HepG2 (cell line): ENCODE measurements around the gene CSNK2B. TPM values are rescaled to one million over a fixed set of nuclear protein-coding genes. Genes with fewer than 3 reads are reported as not detected.

ENCODE experiments used
- AGO2 ChIP-seq: fragments of 200-400 bp; formaldehyde crosslinking; optimal IDR thresholded peaks from 2 replicates; pipeline ENCODE3; 2017; ENCODE audit warnings: mild to moderate bottlenecking, low read depth, low read length, moderate library complexity
- GATAD2A ChIP-seq: IDR thresholded peaks from 2 replicates; pipeline ENCODE4 v1.6.1; 2016
- HNRNPH1 ChIP-seq: fragments of 200-400 bp; formaldehyde crosslinking; optimal IDR thresholded peaks from 2 replicates; pipeline ENCODE3; 2017; ENCODE audit warnings: mild to moderate bottlenecking, low read depth, low read length
- KDM2A ChIP-seq: sonication (generic); formaldehyde crosslinking; IDR thresholded peaks from 2 replicates; pipeline ENCODE4 v1.4.0; 2020; ENCODE audit warnings: low read depth, missing genetic modification reagents, borderline replicate concordance
- NPAS2 ChIP-seq: sonication (generic); formaldehyde crosslinking; IDR thresholded peaks from 2 replicates; pipeline ENCODE4 v1.8.0; 2022; ENCODE audit warnings: mild to moderate bottlenecking, missing genetic modification reagents, borderline replicate concordance
- NR2F1 ChIP-seq, 2 experiments: fragments of 450-650 bp in 1 of 2; formaldehyde crosslinking in 1 of 2; IDR thresholded peaks; 2 replicates each; pipeline versions ENCODE4 v1.5.0 to v1.6.1; 2016 to 2020; ENCODE audit warnings: mild to moderate bottlenecking in 1 of 2, missing compliant biosample characterization in 1 of 2, missing genetic modification reagents in 1 of 2, moderate library complexity in 1 of 2
- NR2F2 ChIP-seq: IDR thresholded peaks from 2 replicates; pipeline ENCODE4 v1.6.1; 2012; ENCODE audit warnings: low read depth, inconsistent platforms, borderline replicate concordance
- SRSF1 ChIP-seq: fragments of 200-400 bp; formaldehyde crosslinking; optimal IDR thresholded peaks from 2 replicates; pipeline ENCODE3; 2017; ENCODE audit warnings: mild to moderate bottlenecking, low read depth, low read length, moderate library complexity
- TEAD2 ChIP-seq: sonication (generic); formaldehyde crosslinking; IDR thresholded peaks from 2 replicates; pipeline ENCODE4 v1.9.0; 2021; ENCODE audit warnings: missing genetic modification reagents
- TRIM24 ChIP-seq: sonication (generic); formaldehyde crosslinking; IDR thresholded peaks from 2 replicates; pipeline ENCODE4 v1.8.0; 2022; ENCODE audit warnings: mild to moderate bottlenecking, missing genetic modification reagents
- WIZ ChIP-seq: sonication (generic); formaldehyde crosslinking; IDR thresholded peaks from 2 replicates; pipeline ENCODE4 v1.5.1; 2020; ENCODE audit warnings: mild to moderate bottlenecking, missing genetic modification reagents
- ZNF160 ChIP-seq: sonication (generic); formaldehyde crosslinking; IDR thresholded peaks from 2 replicates; pipeline ENCODE4 v1.8.0; 2022; ENCODE audit warnings: mild to moderate bottlenecking, inconsistent platforms, missing genetic modification reagents
- polyA plus RNA-seq, 8 experiments: library from polyadenylated mRNA; depleted of rRNA in 3 of 8; stranded (reverse) in 7 of 8; unstranded in 1 of 8; fragments of >200 nt; fragmentation: Illumina TruSeq in 4 of 8; extraction: Trizol in 4 of 8; gene quantifications; 2 replicates each; pipeline versions ENCODE4 v1.2.1 to v1.2.3, GENCODE V29; 2011 to 2016; ENCODE audit warnings: low read depth in 4 of 8, missing spikeins in 1 of 8, mixed read lengths in 1 of 8; ENCODE audit not compliant: insufficient read depth in 1 of 8
- total RNA-seq, 5 experiments: library from RNA; depleted of rRNA; stranded (reverse); fragments of >200 nt; fragmentation: Illumina TruSeq; extraction: Trizol; gene quantifications; 2 replicates each; pipeline ENCODE4 v1.2.3, GENCODE V29; 2016; ENCODE audit warnings: low read depth in 1 of 5
- TF ChIP-seq, protein P1 (sequence below): sonication (generic); formaldehyde crosslinking; IDR thresholded peaks from 2 replicates; pipeline ENCODE4 v1.5.0; 2020; ENCODE audit warnings: mild to moderate bottlenecking, missing genetic modification reagents, borderline replicate concordance
- TF ChIP-seq, protein P2 (sequence below): sonication (generic); formaldehyde crosslinking; IDR thresholded peaks from 2 replicates; pipeline ENCODE4 v1.4.0; 2020; ENCODE audit warnings: missing genetic modification reagents
- TF ChIP-seq, protein P3 (sequence below): sonication (generic); formaldehyde crosslinking; IDR thresholded peaks from 2 replicates; pipeline ENCODE4 v1.8.1; 2023; ENCODE audit warnings: mild to moderate bottlenecking, moderate library complexity, missing genetic modification reagents
- TF ChIP-seq, protein P4 (sequence below): sonication (generic); formaldehyde crosslinking; IDR thresholded peaks from 2 replicates; pipeline ENCODE4 v1.4.0; 2020; ENCODE audit warnings: mild to moderate bottlenecking, missing genetic modification reagents
- TF ChIP-seq, protein P5 (sequence below): sonication (generic); formaldehyde crosslinking; IDR thresholded peaks from 2 replicates; pipeline ENCODE4; 2020; ENCODE audit warnings: missing genetic modification reagents, mild to moderate bottlenecking, borderline replicate concordance

CSNK2B gene
- total and polyA plus RNA-seq, 2 of the 13 experiments (the other 11 are each of a cell fraction or from before 2014, with no cell fraction given): 111 to 296 TPM

DNA sequence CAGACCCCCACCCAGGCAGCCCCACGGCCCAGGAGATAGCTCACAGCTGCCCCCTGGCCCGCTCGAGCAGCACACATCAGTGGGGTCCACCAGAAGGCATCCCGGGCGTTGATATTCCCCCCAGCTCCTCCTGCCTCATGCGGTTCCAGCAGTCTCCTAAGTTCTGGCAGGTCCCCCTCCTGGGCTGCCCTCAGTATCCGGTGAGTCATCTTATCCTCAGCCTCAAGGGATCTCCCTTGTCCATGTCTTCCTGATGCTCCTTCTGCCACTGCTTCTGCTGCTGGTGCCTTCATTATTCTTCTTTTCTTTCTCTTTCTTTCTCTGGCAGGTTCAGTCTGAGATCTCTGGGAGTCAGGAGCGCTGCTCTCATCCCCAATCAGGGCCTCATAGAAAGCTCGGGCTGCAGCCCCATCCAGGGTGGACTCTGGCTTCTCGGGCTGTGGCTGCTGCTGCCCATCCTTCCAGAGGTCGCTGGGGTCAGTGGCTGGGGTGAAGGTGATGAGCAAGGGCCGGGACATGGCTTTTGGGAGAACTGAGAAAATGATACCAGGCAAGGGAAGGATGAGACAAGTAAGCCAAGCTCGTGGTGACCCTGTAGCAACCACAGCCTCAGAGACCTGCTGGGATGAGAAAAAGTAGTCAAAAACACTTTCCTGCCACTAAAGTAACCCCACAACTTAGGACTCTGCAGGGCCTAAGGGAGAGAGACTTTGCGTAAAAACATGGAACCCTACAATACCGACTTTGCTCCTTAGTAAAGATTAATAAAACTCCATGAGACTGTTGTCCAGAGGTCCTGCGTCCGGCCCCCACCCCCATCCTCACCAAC lies 1.7 kb upstream of the CSNK2B start (continued):
- TF ChIP-seq, protein P1, sequence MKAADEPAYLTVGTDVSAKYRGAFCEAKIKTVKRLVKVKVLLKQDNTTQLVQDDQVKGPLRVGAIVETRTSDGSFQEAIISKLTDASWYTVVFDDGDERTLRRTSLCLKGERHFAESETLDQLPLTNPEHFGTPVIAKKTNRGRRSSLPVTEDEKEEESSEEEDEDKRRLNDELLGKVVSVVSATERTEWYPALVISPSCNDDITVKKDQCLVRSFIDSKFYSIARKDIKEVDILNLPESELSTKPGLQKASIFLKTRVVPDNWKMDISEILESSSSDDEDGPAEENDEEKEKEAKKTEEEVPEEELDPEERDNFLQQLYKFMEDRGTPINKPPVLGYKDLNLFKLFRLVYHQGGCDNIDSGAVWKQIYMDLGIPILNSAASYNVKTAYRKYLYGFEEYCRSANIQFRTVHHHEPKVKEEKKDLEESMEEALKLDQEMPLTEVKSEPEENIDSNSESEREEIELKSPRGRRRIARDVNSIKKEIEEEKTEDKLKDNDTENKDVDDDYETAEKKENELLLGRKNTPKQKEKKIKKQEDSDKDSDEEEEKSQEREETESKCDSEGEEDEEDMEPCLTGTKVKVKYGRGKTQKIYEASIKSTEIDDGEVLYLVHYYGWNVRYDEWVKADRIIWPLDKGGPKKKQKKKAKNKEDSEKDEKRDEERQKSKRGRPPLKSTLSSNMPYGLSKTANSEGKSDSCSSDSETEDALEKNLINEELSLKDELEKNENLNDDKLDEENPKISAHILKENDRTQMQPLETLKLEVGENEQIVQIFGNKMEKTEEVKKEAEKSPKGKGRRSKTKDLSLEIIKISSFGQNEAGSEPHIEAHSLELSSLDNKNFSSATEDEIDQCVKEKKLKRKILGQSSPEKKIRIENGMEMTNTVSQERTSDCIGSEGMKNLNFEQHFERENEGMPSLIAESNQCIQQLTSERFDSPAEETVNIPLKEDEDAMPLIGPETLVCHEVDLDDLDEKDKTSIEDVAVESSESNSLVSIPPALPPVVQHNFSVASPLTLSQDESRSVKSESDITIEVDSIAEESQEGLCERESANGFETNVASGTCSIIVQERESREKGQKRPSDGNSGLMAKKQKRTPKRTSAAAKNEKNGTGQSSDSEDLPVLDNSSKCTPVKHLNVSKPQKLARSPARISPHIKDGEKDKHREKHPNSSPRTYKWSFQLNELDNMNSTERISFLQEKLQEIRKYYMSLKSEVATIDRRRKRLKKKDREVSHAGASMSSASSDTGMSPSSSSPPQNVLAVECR (CRISPR knock-in tag): 0 out of 2 replicates have a peak, but pooled peaks have one; percentile 41
- no peak for TF ChIP-seq WIZ
- peak; percentile 76 for TF ChIP-seq HNRNPH1
- TF ChIP-seq, protein P2, sequence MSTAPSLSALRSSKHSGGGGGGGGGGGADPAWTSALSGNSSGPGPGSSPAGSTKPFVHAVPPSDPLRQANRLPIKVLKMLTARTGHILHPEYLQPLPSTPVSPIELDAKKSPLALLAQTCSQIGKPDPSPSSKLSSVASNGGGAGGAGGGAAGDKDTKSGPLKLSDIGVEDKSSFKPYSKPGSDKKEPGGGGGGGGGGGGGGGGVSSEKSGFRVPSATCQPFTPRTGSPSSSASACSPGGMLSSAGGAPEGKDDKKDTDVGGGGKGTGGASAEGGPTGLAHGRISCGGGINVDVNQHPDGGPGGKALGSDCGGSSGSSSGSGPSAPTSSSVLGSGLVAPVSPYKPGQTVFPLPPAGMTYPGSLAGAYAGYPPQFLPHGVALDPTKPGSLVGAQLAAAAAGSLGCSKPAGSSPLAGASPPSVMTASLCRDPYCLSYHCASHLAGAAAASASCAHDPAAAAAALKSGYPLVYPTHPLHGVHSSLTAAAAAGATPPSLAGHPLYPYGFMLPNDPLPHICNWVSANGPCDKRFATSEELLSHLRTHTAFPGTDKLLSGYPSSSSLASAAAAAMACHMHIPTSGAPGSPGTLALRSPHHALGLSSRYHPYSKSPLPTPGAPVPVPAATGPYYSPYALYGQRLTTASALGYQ (CRISPR knock-in tag): 0 out of 2 replicates have a peak, but pooled peaks have one; percentile 19
- TF ChIP-seq, protein P3, sequence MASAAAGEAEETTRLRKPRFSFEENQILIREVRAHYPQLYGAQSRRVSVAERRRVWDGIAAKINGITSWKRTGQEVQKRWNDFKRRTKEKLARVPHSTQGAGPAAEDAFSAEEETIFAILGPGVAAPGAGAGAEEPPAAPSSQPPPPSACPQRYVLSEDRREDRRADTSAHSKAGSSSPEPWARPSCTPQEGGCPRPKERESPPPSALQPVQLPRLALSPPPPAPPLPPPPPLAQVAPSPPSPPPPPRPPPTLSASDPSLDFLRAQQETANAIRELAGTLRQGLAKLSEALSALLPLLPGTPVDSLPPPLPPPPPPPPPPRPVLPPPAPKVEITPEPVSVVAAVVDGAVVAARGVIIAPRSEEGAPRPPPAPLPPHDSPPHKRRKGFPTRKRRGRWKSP (CRISPR knock-in tag): peak; percentile 2; the same call in 1 of the 2 replicates
- TF ChIP-seq KDM2A (CRISPR knock-in tag): peak; percentile 42; the same call in 1 of the 2 replicates
- peak; percentile 16 for TF ChIP-seq NR2F2
- TF ChIP-seq TRIM24 (CRISPR knock-in tag): no peak
- 0 out of 2 replicates have a peak, but pooled peaks have one; percentile 57 for TF ChIP-seq NPAS2 (CRISPR knock-in tag)
- TF ChIP-seq SRSF1: no peak
- peak; percentile 44 to 87; a peak in 3 of 4 replicates for TF ChIP-seq NR2F1 (CRISPR knock-in tag; IDR thresholded peaks at IDR 0.05)
- 0 out of 2 replicates have a peak, but pooled peaks have one; percentile 32 for TF ChIP-seq ZNF160 (CRISPR knock-in tag)
- TF ChIP-seq, protein P4, sequence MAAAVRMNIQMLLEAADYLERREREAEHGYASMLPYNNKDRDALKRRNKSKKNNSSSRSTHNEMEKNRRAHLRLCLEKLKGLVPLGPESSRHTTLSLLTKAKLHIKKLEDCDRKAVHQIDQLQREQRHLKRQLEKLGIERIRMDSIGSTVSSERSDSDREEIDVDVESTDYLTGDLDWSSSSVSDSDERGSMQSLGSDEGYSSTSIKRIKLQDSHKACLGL (CRISPR knock-in tag): 0 out of 2 replicates have a peak, but pooled peaks have one; percentile 24
- 0 out of 2 replicates have a peak, but pooled peaks have one; percentile 42 for TF ChIP-seq TEAD2 (CRISPR knock-in tag)
- TF ChIP-seq GATAD2A (CRISPR knock-in tag): peak; percentile 46; the same call in 1 of the 2 replicates
- TF ChIP-seq AGO2: peak; percentile 81
- TF ChIP-seq, protein P5, sequence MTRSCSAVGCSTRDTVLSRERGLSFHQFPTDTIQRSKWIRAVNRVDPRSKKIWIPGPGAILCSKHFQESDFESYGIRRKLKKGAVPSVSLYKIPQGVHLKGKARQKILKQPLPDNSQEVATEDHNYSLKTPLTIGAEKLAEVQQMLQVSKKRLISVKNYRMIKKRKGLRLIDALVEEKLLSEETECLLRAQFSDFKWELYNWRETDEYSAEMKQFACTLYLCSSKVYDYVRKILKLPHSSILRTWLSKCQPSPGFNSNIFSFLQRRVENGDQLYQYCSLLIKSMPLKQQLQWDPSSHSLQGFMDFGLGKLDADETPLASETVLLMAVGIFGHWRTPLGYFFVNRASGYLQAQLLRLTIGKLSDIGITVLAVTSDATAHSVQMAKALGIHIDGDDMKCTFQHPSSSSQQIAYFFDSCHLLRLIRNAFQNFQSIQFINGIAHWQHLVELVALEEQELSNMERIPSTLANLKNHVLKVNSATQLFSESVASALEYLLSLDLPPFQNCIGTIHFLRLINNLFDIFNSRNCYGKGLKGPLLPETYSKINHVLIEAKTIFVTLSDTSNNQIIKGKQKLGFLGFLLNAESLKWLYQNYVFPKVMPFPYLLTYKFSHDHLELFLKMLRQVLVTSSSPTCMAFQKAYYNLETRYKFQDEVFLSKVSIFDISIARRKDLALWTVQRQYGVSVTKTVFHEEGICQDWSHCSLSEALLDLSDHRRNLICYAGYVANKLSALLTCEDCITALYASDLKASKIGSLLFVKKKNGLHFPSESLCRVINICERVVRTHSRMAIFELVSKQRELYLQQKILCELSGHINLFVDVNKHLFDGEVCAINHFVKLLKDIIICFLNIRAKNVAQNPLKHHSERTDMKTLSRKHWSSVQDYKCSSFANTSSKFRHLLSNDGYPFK (CRISPR knock-in tag): peak; percentile 34; the same call in 1 of the 2 replicates
